Activated CD8-positive, alpha-beta memory T cell treated with anti-CD3 and anti-CD28 coated beads, Interleukin-2, amount 10 ng/mL, durations not matched to agents 7 days and 5 days (primary cell): ENCODE results near the gene ZNF213. TPM values are rescaled to one million over a fixed set of nuclear protein-coding genes. Genes with fewer than 3 reads are reported as not detected.

ENCODE experiments used
- ATAC-seq: fragments of 150-1000 bp; cut with Tn5 transposase; one replicate; pipeline ENCODE4 v1.10.0; 2021; ENCODE audit warnings: moderate library complexity
- CTCF ChIA-PET: fragments of 350-600 bp; sonication (Branson Sonifier 250); formaldehyde crosslinking; loops from one replicate; lab custom pipeline; 2021; ENCODE audit warnings: antibody characterized with exemption; lab: Charles Lee
- DNase-seq: peaks from one replicate; pipeline ENCODE4 v3.0.0-alpha.2; 2020
- H3K27ac Mint-ChIP-seq: one replicate; pipeline ENCODE4 v1.8.0; 2021; ENCODE audit warnings: mild to moderate bottlenecking, mixed read lengths
- H3K27me3 Mint-ChIP-seq: one replicate; pipeline ENCODE4 v1.8.0; 2021; ENCODE audit warnings: mixed read lengths
- H3K36me3 Mint-ChIP-seq: one replicate; pipeline ENCODE4 v1.8.0; 2021; ENCODE audit warnings: mild to moderate bottlenecking, mixed read lengths
- H3K4me1 Mint-ChIP-seq: one replicate; pipeline ENCODE4 v1.8.0; 2021; ENCODE audit warnings: mixed read lengths
- H3K4me3 Mint-ChIP-seq: one replicate; pipeline ENCODE4 v1.8.0; 2021; ENCODE audit warnings: mild to moderate bottlenecking, moderate library complexity, mixed read lengths
- H3K9me3 Mint-ChIP-seq: one replicate; pipeline ENCODE4 v1.8.0; 2022; ENCODE audit warnings: low read depth, mixed read lengths
- total RNA-seq, 2 experiments: library from RNA; stranded (reverse); gene quantifications; one replicate each; pipeline ENCODE4 v1.2.3, GENCODE V29; 2021

The ZNF213 gene
- total RNA-seq, 2 experiments from 2014 or later = 10.6 to 12.3 TPM

GRCh38 chr16:3140603-3141427 lies 6.0 kb downstream of the ZNF213 start:
- H3K27me3 Mint-ChIP-seq = no peaks in the 10 kb centered on the region
- ATAC-seq (no peak), DNase-seq (no peak)
- H3K4me3 Mint-ChIP-seq = no peak overlapping the region
- CTCF ChIA-PET = interaction anchor here (1.2 to 2.2 kb wide), 2 partner anchors 9 to 12 kb away, joined by 3 to 14 read pairs; no protein-coding TSS in a partner anchor
- H3K9me3 Mint-ChIP-seq = no peaks in the 10 kb centered on the region
- H3K36me3 Mint-ChIP-seq = peaks cover 5% of the 10 kb centered on the region
- peaks cover 11% of the 10 kb centered on the region for H3K4me1 Mint-ChIP-seq
- no peak overlapping the region for H3K27ac Mint-ChIP-seq

DNA sequence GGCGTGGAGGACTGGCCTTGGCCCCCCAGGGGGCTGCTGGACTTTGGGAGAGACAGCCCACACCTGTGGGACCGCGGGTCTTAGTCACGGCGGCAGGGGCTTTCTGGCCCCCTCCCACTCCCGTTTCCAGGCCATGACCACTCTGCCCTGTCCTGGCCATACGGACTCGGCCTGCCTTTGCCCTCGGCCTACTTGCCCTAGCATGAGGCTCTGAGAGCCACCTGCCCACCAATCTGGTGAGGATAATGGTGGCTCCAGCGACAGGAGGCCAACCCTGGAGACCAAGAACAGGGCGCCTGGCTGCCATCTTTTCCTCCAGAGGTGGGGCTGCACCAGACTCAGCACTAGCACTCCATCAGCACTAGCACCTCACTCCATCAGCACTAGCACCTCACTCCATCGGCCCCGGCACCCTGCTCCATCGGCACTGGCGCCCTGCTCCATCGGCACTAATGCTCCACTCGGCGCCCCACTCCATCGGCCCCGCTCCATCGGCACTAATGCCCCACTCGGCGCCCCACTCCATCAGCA lies 7.0 kb downstream of the ZNF213 start:
- CTCF ChIA-PET = interaction anchor here (3.0 kb wide), 1 partner anchor 12 kb away, joined by 15 read pairs; no protein-coding TSS in a partner anchor
- H3K4me3 Mint-ChIP-seq = no peak overlapping the region
- H3K9me3 Mint-ChIP-seq = no peaks in the 10 kb centered on the region
- peaks cover 6% of the 10 kb centered on the region for H3K4me1 Mint-ChIP-seq
- no peak for DNase-seq
- no peak for ATAC-seq
- peaks cover 5% of the 10 kb centered on the region for H3K36me3 Mint-ChIP-seq
- no peaks in the 10 kb centered on the region for H3K27me3 Mint-ChIP-seq
- H3K27ac Mint-ChIP-seq = no peak overlapping the region

DNA sequence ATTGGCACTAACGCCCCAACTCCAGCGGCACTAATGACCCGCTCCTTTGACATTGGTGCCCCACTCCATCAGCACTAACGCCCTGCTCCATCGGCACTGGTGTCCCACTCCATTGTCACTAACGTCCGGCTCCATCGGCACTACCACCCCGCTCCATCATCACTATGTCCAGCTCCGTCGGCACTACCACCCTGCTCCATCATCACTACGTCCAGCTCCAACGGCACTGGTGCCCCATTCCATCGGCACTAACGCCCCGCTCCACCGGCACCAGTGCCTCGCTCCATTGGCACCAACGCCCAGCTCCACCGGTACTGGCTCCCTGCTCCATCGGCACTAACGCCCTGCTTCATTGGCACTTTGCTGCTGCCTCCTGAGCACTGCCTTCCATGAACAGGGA lies 7.5 kb downstream of the ZNF213 start:
- no peaks in the 10 kb centered on the region for H3K9me3 Mint-ChIP-seq
- peaks cover 4% of the 10 kb centered on the region for H3K4me1 Mint-ChIP-seq
- no peak overlapping the region for H3K27ac Mint-ChIP-seq
- CTCF ChIA-PET = interaction anchor here (3.0 kb wide), 1 partner anchor 13 kb away, joined by 15 read pairs; no protein-coding TSS in a partner anchor
- H3K36me3 Mint-ChIP-seq = peaks cover 5% of the 10 kb centered on the region
- no peaks in the 10 kb centered on the region for H3K27me3 Mint-ChIP-seq
- DNase-seq = no peak
- no peak for ATAC-seq
- H3K4me3 Mint-ChIP-seq = no peak overlapping the region

DNA sequence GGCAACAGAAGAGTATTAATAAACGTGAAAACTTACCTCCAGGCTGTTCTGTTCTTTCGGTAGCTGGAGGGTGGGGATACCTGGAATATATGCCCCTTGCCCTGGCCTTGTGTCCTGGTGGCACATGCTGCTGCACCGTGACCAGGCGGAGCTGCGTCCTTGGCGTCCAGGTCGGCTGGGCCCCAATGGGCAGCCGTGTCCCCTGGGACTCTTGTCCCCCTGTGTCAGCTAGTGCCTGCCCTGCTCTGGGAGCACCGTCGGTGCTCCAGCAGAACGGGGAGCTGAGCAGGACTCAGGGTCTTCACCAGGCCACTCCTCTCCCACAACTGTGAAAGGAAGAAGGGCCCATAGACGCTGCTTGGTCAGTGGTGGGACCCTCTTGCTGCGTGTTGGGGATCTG lies 7.9 kb downstream of the ZNF213 start:
- ATAC-seq (no peak), DNase-seq (no peak)
- peaks cover under 1% of the 10 kb centered on the region for H3K4me1 Mint-ChIP-seq
- H3K36me3 Mint-ChIP-seq = peaks cover 5% of the 10 kb centered on the region
- no peak overlapping the region for H3K4me3 Mint-ChIP-seq
- no peaks in the 10 kb centered on the region for H3K9me3 Mint-ChIP-seq
- no peaks in the 10 kb centered on the region for H3K27me3 Mint-ChIP-seq
- CTCF ChIA-PET = interaction anchor here (3.0 kb wide), 1 partner anchor 13 kb away, joined by 15 read pairs; no protein-coding TSS in a partner anchor
- H3K27ac Mint-ChIP-seq = no peak overlapping the region

GRCh38 chr16:3143189-3143588 lies 8.4 kb downstream of the ZNF213 start:
- H3K27me3 Mint-ChIP-seq = no peaks in the 10 kb centered on the region
- CTCF ChIA-PET = interaction anchor here (2.3 to 3.0 kb wide), 2 partner anchors 8 to 14 kb away, joined by 9 to 15 read pairs; partner anchors contain the start of gene ZNF213
- ATAC-seq (no peak), DNase-seq (no peak)
- no peaks in the 10 kb centered on the region for H3K4me1 Mint-ChIP-seq
- H3K4me3 Mint-ChIP-seq = no peak overlapping the region
- H3K27ac Mint-ChIP-seq = no peak overlapping the region
- H3K36me3 Mint-ChIP-seq = peaks cover 5% of the 10 kb centered on the region
- no peaks in the 10 kb centered on the region for H3K9me3 Mint-ChIP-seq

DNA sequence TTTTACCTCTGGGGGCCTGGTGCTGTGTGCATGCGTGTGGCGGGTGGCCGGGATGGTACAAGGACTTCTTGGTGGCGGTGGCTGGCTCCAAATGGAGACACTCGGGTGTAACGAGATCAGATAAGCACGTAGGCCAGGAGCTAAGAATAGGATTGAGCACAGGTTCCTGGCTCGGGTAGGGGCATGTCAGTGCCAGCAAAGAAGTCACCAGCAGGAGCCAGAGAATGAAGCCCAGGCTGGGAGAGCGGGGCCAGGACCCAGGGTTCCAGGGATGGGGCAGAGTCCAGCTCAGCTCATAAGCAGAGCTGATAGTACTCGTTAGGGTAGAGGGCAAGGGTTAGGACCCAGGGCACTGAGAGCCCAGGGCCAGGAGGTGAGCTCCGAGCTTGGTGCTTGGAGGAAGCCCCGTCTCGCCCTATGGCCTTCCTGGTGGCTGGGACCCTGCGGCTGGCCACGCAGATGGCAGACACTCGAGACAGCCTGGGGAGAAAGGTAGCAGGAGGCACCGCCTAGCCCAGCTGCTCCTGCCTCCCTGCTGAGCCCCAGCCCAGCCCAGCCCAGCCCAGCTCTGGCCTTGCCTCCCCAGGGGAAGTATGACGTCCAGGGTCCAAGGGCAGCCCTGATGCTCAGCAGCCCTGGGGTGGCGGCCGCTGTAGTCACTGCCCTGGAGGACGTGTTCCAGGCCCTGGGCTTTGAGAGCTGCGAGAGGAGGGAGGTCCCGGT lies 8.9 kb downstream of the ZNF213 start:
- peaks cover 5% of the 10 kb centered on the region for H3K36me3 Mint-ChIP-seq
- no peaks in the 10 kb centered on the region for H3K27me3 Mint-ChIP-seq
- H3K4me1 Mint-ChIP-seq = no peaks in the 10 kb centered on the region
- no peak overlapping the region for H3K27ac Mint-ChIP-seq
- no peaks in the 10 kb centered on the region for H3K9me3 Mint-ChIP-seq
- H3K4me3 Mint-ChIP-seq = no peak overlapping the region
- ATAC-seq = no peak
- DNase-seq = no peak
- CTCF ChIA-PET = interaction anchor here (2.3 to 3.0 kb wide), 2 partner anchors 9 to 14 kb away, joined by 9 to 15 read pairs; partner anchors contain the start of gene ZNF213

DNA sequence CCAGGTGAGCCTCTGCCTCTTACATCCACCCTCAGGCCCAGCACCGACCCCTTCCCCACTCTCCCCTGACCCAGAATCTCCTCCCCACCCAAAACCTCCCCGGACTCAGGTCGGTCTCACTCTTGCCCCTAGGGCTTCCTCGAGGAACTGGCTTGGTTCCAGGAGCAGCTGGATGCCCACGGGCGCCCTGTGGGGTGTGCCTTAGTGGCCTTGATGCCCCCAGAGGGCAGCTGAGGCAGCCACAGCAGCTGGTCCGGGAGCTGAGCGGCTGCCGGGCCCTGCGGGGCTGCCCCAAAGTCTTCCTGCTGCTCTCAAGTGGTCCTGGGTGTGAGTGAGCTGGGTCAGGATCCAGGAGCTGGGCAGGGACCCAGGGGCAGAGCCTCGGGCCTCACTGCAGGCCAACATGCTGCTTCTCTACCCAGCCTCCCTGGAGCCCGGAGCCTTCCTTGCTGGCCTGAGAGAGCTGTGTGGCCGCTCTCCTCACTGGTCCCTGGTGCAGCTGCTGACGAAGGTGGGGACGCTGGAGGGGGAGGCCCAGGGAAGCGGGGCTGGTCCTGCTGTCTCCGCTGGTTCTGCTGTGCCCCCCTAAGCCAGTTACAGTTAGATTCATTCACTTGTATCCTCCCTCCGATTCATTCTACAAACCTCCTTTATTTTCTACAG lies 9.6 kb downstream of the ZNF213 start:
- ATAC-seq (no peak), DNase-seq (no peak)
- CTCF ChIA-PET = interaction anchor here (2.3 to 3.0 kb wide), 2 partner anchors 9 to 15 kb away, joined by 9 to 15 read pairs; partner anchors contain the start of gene ZNF213
- H3K27ac Mint-ChIP-seq = no peak overlapping the region
- peaks cover 7% of the 10 kb centered on the region for H3K4me1 Mint-ChIP-seq
- peaks cover 5% of the 10 kb centered on the region for H3K36me3 Mint-ChIP-seq
- no peaks in the 10 kb centered on the region for H3K9me3 Mint-ChIP-seq
- no peaks in the 10 kb centered on the region for H3K27me3 Mint-ChIP-seq
- no peak overlapping the region for H3K4me3 Mint-ChIP-seq

DNA sequence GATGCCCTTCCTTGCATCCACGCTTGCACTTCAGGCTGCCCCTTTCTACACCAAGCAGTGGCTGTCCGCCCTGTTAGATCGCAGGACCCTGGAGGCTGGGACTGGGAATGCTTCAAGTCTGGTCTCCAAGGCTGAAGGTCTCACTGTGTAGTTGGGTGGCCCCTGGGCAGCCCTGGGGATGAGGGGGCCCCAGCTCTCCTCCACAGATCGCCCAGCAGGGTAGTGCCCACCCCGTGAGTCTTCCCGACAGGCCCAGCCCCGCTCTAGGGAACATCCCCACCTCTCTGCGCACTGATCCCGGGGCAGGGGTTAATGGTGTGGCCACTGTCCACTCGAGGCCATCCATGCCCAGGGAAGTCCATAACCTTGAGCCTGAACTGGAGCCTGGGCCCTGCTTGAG lies 10.3 kb downstream of the ZNF213 start:
- DNase-seq = no peak
- Mint-ChIP-seq H3K27ac (no peak overlapping the region), H3K4me3 (no peak overlapping the region), H3K36me3 (peaks cover 5% of the 10 kb centered on the region), H3K4me1 (peaks cover 7% of the 10 kb centered on the region), H3K27me3 (no peaks in the 10 kb centered on the region), H3K9me3 (no peaks in the 10 kb centered on the region)
- CTCF ChIA-PET = interaction anchor here (2.3 to 3.0 kb wide), 2 partner anchors 10 to 16 kb away, joined by 9 to 15 read pairs; partner anchors contain the start of gene ZNF213
- no peak for ATAC-seq

DNA sequence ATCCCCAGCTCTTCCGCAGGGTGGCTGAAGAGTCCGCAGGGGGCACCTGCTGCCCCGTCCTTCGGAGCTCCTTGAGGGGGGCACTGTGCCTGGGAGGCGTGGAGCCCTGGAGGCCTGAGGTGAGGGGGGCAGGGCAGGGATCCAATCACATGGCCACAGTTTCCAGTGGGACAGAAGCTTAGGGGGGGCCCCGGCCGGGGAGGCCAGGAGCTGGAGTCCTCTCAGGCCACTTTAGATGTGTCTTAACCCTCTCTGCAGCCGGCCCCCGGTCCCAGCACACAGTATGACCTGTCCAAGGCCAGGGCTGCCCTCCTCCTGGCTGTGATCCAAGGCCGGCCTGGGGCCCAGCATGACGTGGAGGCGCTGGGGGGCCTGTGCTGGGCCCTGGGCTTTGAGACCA lies 10.8 kb downstream of the ZNF213 start:
- Mint-ChIP-seq H3K4me1 (peaks cover 9% of the 10 kb centered on the region), H3K27ac (no peak overlapping the region), H3K4me3 (no peak overlapping the region), H3K27me3 (peaks cover 1% of the 10 kb centered on the region), H3K9me3 (no peaks in the 10 kb centered on the region), H3K36me3 (peaks cover 5% of the 10 kb centered on the region)
- no peak for ATAC-seq
- CTCF ChIA-PET = no interaction called here
- no peak for DNase-seq

DNA sequence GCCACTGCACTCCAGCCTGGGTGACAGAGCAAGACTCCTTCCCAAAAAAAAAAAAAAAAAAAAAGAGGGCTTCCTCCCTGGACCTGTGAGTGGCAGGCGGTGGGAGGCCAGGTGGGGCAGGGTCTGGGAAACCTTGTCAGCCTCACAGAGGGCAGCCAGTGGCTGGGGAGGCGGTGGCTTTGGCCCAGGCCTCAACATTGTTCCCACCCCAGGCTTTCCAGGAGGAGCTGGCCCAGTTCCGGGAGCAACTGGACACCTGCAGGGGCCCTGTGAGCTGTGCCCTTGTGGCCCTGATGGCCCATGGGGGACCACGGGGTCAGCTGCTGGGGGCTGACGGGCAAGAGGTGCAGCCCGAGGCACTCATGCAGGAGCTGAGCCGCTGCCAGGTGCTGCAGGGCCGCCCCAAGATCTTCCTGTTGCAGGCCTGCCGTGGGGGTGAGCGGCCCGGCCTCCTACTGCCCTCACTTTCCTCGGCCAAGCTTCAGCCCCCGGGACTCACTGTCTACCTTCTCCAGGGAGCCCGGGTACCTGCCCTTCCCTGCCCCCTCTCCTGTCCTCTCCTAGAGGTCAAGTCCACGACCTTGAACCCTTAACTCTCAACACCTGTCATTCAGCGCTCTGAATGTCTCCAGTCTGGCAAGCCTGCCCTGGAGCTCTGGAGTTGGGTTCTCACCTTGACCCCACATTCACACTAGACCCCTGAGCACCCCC lies 12.4 kb downstream of the ZNF213 start:
- peaks cover 4% of the 10 kb centered on the region for H3K36me3 Mint-ChIP-seq
- ATAC-seq (no peak), DNase-seq (no peak)
- CTCF ChIA-PET = interaction anchor here (0.7 to 6.7 kb wide), 4 partner anchors 14 to 119 kb away, joined by 3 to 128 read pairs (median 4); partner anchors contain the start of gene ZNF213
- H3K4me1 Mint-ChIP-seq = peaks cover 17% of the 10 kb centered on the region
- no peak overlapping the region for H3K4me3 Mint-ChIP-seq
- H3K9me3 Mint-ChIP-seq = no peaks in the 10 kb centered on the region
- H3K27me3 Mint-ChIP-seq = peaks cover 8% of the 10 kb centered on the region
- no peak overlapping the region for H3K27ac Mint-ChIP-seq

DNA sequence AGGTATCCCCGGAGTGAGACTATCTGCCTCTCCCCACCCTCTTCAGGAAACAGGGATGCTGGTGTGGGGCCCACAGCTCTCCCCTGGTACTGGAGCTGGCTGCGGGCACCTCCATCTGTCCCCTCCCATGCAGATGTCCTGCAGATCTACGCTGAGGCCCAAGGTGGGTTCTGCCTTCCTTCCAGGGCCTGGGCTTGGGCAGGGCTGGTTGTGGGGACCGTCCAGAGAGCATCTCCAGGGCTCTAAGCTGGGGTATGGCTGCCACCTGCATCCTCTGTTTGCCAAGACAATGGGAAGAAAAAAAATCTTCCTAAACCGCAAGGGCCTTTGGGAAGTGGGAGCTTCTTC lies 12.9 kb downstream of the ZNF213 start:
- Mint-ChIP-seq H3K9me3 (no peaks in the 10 kb centered on the region), H3K27me3 (peaks cover 13% of the 10 kb centered on the region), H3K27ac (no peak overlapping the region), H3K4me1 (peaks cover 23% of the 10 kb centered on the region), H3K4me3 (no peak overlapping the region), H3K36me3 (no peaks in the 10 kb centered on the region)
- CTCF ChIA-PET = interaction anchor here (0.7 to 6.7 kb wide), 4 partner anchors 14 to 120 kb away, joined by 3 to 128 read pairs (median 4); partner anchors contain the start of gene ZNF213
- DNase-seq (no peak), ATAC-seq (no peak)
